HS-5 (cell line): Measurements from ENCODE around the gene SLC7A6.
A peak's percentile ranks its signal among the peaks of the same experiment; 100 is the strongest.
"Not testable (repeated sequence)": the region's sequence is repeated elsewhere in the genome, so short reads cannot be mapped to it uniquely, and the experiment has no call there.

Source experiments
- DNase-seq: peaks from one replicate; pipeline ENCODE4 v3.0.0-alpha.2; 2012; ENCODE audit warnings: low read depth

SLC7A6 gene

GRCh38 chr16:68283801-68284598 lies 19.7 kb downstream of the SLC7A6 start:
- no peak for DNase-seq

GRCh38 chr16:68284847-68285246 lies 20.5 kb downstream of the SLC7A6 start:
- no peak for DNase-seq

GRCh38 chr16:68285683-68286082 lies 21.4 kb downstream of the SLC7A6 start:
- no peak for DNase-seq

- DNase-seq = no peak
Measured at GRCh38 chr16:68286153-68287074, 22.1 kb downstream of the SLC7A6 start.

- DNase-seq = peak; percentile 49
Measured at GRCh38 chr16:68287276-68288251, 23.2 kb downstream of the SLC7A6 start.

- DNase-seq = no peak
Measured at GRCh38 chr16:68288252-68288650, 23.9 kb downstream of the SLC7A6 start.

GRCh38 chr16:68288796-68289195 lies 24.5 kb downstream of the SLC7A6 start:
- DNase-seq = not testable (repeated sequence)

GRCh38 chr16:68289202-68289601 lies 24.9 kb downstream of the SLC7A6 start:
- no peak for DNase-seq

GRCh38 chr16:68289621-68290329 lies 25.4 kb downstream of the SLC7A6 start:
- DNase-seq = no peak

GRCh38 chr16:68290450-68290849 lies 26.1 kb downstream of the SLC7A6 start:
- no peak for DNase-seq

- no peak for DNase-seq
Measured at GRCh38 chr16:68291227-68291626, 26.9 kb downstream of the SLC7A6 start.

GRCh38 chr16:68292425-68292824 lies 28.1 kb downstream of the SLC7A6 start:
- no peak for DNase-seq

- no peak for DNase-seq
Measured at GRCh38 chr16:68296291-68296690, 32.0 kb downstream of the SLC7A6 start.

GRCh38 chr16:68296693-68297092 lies 32.4 kb downstream of the SLC7A6 start:
- DNase-seq = no peak

- DNase-seq = no peak
Measured at GRCh38 chr16:68297908-68298307, 33.6 kb downstream of the SLC7A6 start.

- no peak for DNase-seq
Measured at GRCh38 chr16:68298312-68298711, 34.0 kb downstream of the SLC7A6 start.

GRCh38 chr16:68298907-68299561 lies 34.7 kb downstream of the SLC7A6 start:
- DNase-seq = peak; percentile 63

- DNase-seq = no peak
Measured at GRCh38 chr16:68299571-68300453, 35.5 kb downstream of the SLC7A6 start.

GRCh38 chr16:68300734-68301459 lies 36.6 kb downstream of the SLC7A6 start:
- DNase-seq = no peak
